ENCODE data around the gene WARS2.
"Not testable (repeated sequence)": the region's sequence is repeated elsewhere in the genome, so short reads cannot be mapped to it uniquely, and the experiment has no call there.

The WARS2 gene

DNA sequence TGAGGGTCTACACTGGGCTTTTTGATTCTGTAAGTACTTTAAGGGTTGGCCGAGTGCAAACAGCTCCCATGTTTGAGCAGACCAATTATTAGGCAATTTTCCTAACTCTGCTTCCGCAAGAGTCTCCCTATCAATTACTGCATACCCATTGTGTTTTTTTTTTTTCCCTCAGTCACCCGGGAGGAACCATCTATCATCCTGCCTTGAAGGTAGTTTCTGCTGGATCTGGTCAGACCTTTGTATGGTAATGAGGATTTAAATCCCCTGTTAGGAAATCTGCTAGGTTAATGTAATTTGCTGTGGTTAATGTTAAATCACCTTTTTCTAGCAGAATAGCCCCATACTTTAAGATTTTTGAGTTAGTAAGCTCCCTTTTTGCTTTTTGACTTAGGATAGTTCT, 40.8 kb upstream of the WARS2 start:
- TF ChIP-seq, protein P1, sequence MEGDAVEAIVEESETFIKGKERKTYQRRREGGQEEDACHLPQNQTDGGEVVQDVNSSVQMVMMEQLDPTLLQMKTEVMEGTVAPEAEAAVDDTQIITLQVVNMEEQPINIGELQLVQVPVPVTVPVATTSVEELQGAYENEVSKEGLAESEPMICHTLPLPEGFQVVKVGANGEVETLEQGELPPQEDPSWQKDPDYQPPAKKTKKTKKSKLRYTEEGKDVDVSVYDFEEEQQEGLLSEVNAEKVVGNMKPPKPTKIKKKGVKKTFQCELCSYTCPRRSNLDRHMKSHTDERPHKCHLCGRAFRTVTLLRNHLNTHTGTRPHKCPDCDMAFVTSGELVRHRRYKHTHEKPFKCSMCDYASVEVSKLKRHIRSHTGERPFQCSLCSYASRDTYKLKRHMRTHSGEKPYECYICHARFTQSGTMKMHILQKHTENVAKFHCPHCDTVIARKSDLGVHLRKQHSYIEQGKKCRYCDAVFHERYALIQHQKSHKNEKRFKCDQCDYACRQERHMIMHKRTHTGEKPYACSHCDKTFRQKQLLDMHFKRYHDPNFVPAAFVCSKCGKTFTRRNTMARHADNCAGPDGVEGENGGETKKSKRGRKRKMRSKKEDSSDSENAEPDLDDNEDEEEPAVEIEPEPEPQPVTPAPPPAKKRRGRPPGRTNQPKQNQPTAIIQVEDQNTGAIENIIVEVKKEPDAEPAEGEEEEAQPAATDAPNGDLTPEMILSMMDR (IDR thresholded peaks at IDR 0.05; ENCODE audit: poor library complexity, severe bottlenecking), result no peak
- Histone ChIP-seq H3K4me1 (ENCODE audit: insufficient read depth, poor library complexity, severe bottlenecking) (no peaks in the 10 kb centered on the region), H3K9me3 (ENCODE audit: severe bottlenecking) (no peaks in the 10 kb centered on the region), H3K27me3 (ENCODE audit: insufficient read depth, poor library complexity, severe bottlenecking) (no peaks in the 10 kb centered on the region), H3K36me3 (ENCODE audit: low read depth) (no peaks in the 10 kb centered on the region), H3K4me3 (ENCODE audit: severe bottlenecking) (no peak overlapping the region), H3K27ac (ENCODE audit: poor library complexity, severe bottlenecking) (no peak overlapping the region)
- DNase-seq (ENCODE audit: low spot score), result no peak
- no peak for ATAC-seq (ENCODE audit: low read depth)

DNA sequence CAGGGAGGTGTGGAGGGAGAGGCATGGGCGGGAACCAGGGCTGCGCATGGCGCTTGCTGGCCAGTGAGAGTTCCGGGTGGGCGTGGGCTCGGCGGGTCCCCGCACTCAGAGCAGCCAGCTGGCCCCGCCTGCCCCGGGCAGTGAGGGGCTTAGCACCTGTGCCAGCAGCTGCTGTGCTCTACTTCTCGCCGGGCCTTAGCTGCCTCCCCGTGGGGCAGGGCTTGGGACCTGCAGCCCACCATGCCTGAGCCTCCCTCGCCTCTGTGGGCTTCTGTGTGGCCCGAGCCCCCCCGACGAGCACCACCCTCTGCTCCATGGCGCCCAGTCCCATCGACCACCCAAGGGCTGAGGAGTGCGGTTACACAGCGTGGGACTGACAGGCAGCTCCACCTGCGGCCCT, 38.6 kb upstream of the WARS2 start:
- TF ChIP-seq, protein P1 (IDR thresholded peaks at IDR 0.05; ENCODE audit: poor library complexity, severe bottlenecking), result no peak
- H3K4me3 ChIP-seq (ENCODE audit: severe bottlenecking), result no peak overlapping the region
- H3K27ac ChIP-seq (ENCODE audit: poor library complexity, severe bottlenecking), result no peak overlapping the region
- H3K9me3 ChIP-seq (ENCODE audit: severe bottlenecking), result no peaks in the 10 kb centered on the region
- no peaks in the 10 kb centered on the region for H3K36me3 ChIP-seq (ENCODE audit: low read depth)
- ATAC-seq (ENCODE audit: low read depth) (no peak), DNase-seq (ENCODE audit: low spot score) (no peak)
- H3K4me1 ChIP-seq (ENCODE audit: insufficient read depth, poor library complexity, severe bottlenecking), result no peaks in the 10 kb centered on the region
- no peaks in the 10 kb centered on the region for H3K27me3 ChIP-seq (ENCODE audit: insufficient read depth, poor library complexity, severe bottlenecking)

DNA sequence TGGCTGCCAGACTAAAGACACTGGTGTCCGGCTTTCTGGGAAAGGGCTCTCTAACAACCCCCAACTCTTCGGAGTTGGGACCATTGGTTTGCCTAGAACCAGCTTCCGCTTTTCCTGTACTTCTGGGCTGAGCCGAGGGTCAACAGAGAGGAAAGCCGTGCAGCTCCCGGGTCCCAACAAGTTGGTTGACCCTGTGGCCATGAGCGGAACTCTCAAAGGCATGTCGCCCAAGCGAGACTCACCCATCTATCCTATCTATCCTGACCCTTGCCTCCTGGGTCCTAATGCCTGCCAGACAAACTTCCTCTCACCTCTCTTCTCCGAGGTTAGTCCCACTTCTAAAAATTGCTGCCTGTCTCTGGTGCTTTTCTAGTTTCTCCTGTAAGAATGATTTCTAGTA, 32.5 kb upstream of the WARS2 start:
- H3K27me3 ChIP-seq (ENCODE audit: insufficient read depth, poor library complexity, severe bottlenecking); H3K4me1 ChIP-seq (ENCODE audit: insufficient read depth, poor library complexity, severe bottlenecking); H3K4me3 ChIP-seq (ENCODE audit: severe bottlenecking); DNase-seq (ENCODE audit: low spot score); H3K27ac ChIP-seq (ENCODE audit: poor library complexity, severe bottlenecking); H3K36me3 ChIP-seq (ENCODE audit: low read depth); ATAC-seq (ENCODE audit: low read depth); H3K9me3 ChIP-seq (ENCODE audit: severe bottlenecking): not testable (repeated sequence)

DNA sequence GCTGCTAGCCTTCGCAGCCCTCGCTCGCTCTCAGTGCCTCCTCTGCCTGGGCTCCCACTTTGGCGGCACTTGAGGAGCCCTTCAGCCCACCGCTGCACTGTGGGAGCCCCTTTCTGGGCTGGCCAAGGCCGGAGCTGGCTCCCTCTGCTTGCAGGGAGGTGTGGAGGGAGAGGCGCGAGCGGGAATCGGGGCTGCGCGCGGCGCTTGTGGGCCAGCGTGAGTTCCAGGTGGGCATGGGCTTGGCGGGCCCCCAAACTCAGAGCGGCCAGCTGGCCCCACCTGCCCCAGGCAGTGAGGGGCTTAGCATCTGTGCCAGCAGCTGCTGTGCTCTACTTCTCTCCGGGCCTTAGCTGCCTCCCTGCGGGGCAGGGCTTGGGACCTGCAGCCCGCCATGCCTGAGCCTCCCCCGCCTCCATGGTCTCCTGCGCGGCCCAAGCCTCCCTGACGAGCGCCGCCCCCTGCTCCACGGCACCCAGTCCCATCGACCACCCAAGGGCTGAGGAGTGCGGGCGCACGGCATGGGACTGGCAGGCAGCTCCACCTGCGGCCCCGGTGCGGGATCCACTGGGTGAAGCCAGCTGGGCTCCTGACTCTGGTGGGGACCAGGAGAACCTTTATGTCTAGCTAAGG, 31.0 kb upstream of the WARS2 start:
- H3K9me3 ChIP-seq (ENCODE audit: severe bottlenecking); DNase-seq (ENCODE audit: low spot score); H3K4me1 ChIP-seq (ENCODE audit: insufficient read depth, poor library complexity, severe bottlenecking); H3K4me3 ChIP-seq (ENCODE audit: severe bottlenecking); H3K27me3 ChIP-seq (ENCODE audit: insufficient read depth, poor library complexity, severe bottlenecking); H3K27ac ChIP-seq (ENCODE audit: poor library complexity, severe bottlenecking); ATAC-seq (ENCODE audit: low read depth); H3K36me3 ChIP-seq (ENCODE audit: low read depth): not testable (repeated sequence)

DNA sequence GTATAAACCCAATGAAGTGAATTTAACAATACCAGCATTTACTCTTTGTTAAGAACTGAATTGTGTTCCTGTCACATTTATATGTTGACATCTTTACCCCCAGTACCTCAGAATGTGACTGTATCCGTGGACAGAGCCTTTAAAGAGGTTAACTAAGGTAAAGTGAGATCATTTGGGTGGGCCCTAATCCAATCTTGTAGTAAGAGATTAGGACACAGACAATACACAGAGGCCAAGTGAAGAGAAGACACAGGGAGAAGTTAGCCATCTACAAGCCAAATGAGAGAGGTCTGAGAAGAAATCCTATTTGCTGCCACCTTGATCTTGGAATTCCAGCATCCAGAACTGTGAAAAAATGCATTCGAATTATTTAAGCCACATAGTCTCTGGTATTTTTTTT, 22.9 kb upstream of the WARS2 start:
- Histone ChIP-seq H3K36me3 (ENCODE audit: low read depth) (peaks cover 14% of the 10 kb centered on the region; the same call in 1 of the 2 replicates), H3K9me3 (ENCODE audit: severe bottlenecking) (no peaks in the 10 kb centered on the region), H3K4me3 (ENCODE audit: severe bottlenecking) (no peak overlapping the region), H3K27me3 (ENCODE audit: insufficient read depth, poor library complexity, severe bottlenecking) (no peaks in the 10 kb centered on the region), H3K27ac (ENCODE audit: poor library complexity, severe bottlenecking) (no peak overlapping the region), H3K4me1 (ENCODE audit: insufficient read depth, poor library complexity, severe bottlenecking) (no peaks in the 10 kb centered on the region)
- DNase-seq (ENCODE audit: low spot score), result no peak
- no peak for ATAC-seq (ENCODE audit: low read depth)
- TF ChIP-seq, protein P1 (IDR thresholded peaks at IDR 0.05; ENCODE audit: poor library complexity, severe bottlenecking), result no peak

DNA sequence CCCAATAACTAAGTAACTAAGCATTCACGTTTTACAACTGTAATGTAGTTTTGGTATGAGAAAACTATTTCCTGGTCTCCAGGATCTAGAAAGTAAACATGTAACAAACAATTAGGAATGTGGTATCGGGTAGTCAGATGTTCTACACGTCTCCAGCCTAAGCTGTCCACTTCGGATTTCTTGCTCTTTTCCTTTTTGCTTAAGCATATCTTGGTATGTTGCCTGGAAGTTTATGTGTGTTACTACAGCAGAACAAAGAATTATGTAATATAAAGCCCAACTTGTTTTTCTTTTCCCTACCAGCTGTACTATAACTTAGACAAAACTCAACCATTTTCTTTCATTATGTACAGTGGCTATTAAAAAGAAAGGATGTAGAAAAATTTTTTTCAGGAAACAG, 20.4 kb upstream of the WARS2 start:
- no peaks in the 10 kb centered on the region for H3K27me3 ChIP-seq (ENCODE audit: insufficient read depth, poor library complexity, severe bottlenecking)
- H3K9me3 ChIP-seq (ENCODE audit: severe bottlenecking), result no peaks in the 10 kb centered on the region
- TF ChIP-seq, protein P1 (IDR thresholded peaks at IDR 0.05; ENCODE audit: poor library complexity, severe bottlenecking), result no peak
- no peak for DNase-seq (ENCODE audit: low spot score)
- no peak overlapping the region for H3K4me3 ChIP-seq (ENCODE audit: severe bottlenecking)
- no peak overlapping the region for H3K27ac ChIP-seq (ENCODE audit: poor library complexity, severe bottlenecking)
- H3K36me3 ChIP-seq (ENCODE audit: low read depth), result peaks cover 19% of the 10 kb centered on the region; the same call in 1 of the 2 replicates
- ATAC-seq (ENCODE audit: low read depth), result no peak
- no peaks in the 10 kb centered on the region for H3K4me1 ChIP-seq (ENCODE audit: insufficient read depth, poor library complexity, severe bottlenecking)

Measured in RWPE2 (cell line).